ENCODE measurements around the gene FCHSD2.

FCHSD2 gene

GRCh38 chr11:72970557-72971118 lies 171.5 kb downstream of the FCHSD2 start:
- no peak for DNase-seq (ENCODE audit: low read depth in 2 of 2)

- peak; percentile 51 to 55 for DNase-seq (ENCODE audit: low read depth in 2 of 2)
Measured at GRCh38 chr11:72969894-72970335, 172.2 kb downstream of the FCHSD2 start.

DNA sequence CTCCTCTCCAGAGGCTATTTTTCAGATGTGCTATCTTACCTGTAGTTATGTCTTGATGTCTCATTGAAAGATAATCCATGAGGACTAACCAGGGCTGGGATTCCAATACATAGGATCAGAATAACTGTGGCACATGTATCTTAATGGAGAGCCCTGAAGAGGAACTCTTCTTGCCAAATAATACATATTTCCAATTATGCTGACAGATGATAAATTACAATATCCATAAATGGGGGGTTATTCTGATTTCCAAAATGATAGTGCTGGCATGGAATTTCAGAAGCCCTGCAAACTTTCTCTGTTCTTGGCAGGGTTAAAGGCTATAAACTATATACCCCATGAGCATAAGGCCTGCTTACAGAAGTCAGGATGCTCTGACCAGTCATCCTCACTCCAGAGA lies 173.7 kb downstream of the FCHSD2 start:
- DNase-seq (ENCODE audit: low read depth in 2 of 2), result no peak

GRCh38 chr11:72965672-72966071 lies 176.4 kb downstream of the FCHSD2 start:
- DNase-seq (ENCODE audit: low read depth in 2 of 2), result no peak

DNA sequence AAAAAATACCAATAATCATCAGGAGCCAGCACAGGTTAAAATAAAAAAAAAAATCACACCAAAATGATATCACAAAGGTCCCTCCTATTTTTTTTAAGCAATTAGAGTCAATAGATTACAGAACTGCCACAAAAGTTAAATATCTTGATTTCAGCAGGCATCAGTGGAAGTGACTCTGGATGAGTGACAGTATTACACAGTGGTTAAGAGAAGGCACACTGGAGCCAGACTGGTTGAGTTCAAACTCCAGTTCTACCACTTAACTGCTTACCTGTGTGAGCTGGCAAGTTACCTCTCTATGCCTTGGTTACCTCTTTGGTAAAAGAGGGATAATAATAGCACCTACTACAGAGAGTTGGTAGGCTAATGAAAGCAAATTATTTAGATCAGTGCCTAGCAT lies 179.4 kb downstream of the FCHSD2 start:
- no peak for DNase-seq (ENCODE audit: low read depth in 2 of 2)

DNA sequence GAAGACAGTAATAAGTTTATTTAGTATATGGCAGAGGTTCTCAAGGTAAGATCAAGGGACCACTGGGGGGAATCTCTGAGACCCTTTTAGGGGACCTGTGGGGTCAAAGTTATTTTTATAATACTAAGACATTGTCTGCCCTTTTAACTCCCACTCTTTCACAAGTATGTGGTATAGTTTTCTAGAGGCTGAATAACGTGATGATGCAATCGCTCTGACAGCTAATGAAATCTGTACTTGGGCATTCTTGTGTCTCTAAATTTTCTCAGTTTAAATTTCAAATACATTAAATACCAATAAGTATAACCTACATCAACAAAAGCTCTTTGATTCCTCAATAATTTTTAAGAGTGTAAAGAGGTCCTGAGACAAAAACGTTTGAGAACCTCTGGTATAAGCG lies 180.0 kb downstream of the FCHSD2 start:
- DNase-seq (ENCODE audit: low read depth in 2 of 2), result peak; percentile 35 to 46

DNA sequence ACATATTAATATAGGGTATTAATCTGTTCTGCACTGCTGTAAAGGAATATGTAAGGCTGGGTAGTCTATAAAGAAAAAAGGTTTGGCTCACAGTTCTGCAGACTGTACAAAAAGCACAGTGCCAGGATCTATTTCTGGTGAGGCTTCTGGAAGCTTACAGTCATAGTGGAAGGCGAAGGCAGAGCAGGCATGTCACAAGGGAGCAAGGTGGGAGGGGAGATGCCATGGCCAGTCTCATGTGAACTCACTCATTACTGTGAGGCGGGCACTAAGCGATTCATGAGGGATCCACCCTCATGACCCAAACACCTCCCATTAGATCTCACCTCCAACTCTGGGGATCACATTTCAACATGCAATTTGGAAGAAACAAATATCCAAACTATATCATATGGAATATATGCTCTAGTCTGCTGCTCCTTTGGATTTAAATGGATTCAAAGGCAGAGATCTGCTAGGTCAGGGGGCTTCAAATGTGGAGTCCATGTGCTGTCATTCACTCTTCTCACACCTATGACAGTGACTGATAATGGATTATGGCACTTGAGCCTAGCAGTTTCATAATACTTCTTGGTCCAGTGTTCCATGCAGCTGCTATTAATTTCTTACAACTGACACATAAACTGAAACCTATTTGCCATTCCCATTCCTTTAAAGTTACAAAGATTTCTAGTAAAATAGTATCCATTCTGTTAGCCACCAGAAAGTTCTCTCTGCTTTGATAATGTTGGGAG lies 182.0 kb downstream of the FCHSD2 start:
- DNase-seq (ENCODE audit: low read depth in 2 of 2), result no peak

GRCh38 chr11:72958791-72959190 lies 183.3 kb downstream of the FCHSD2 start:
- no peak for DNase-seq (ENCODE audit: low read depth in 2 of 2)

- DNase-seq (ENCODE audit: low read depth in 2 of 2), result no peak
Measured at GRCh38 chr11:72955466-72955865, 186.7 kb downstream of the FCHSD2 start.

GRCh38 chr11:72954860-72955259 lies 187.3 kb downstream of the FCHSD2 start:
- DNase-seq (ENCODE audit: low read depth in 2 of 2), result no peak

- no peak for DNase-seq (ENCODE audit: low read depth in 2 of 2)
Measured at GRCh38 chr11:72953637-72954036, 188.5 kb downstream of the FCHSD2 start.

- no peak for DNase-seq (ENCODE audit: low read depth in 2 of 2)
Measured at GRCh38 chr11:72951888-72952287, 190.2 kb downstream of the FCHSD2 start.

GRCh38 chr11:72951193-72951592 lies 190.9 kb downstream of the FCHSD2 start:
- no peak for DNase-seq (ENCODE audit: low read depth in 2 of 2)

DNA sequence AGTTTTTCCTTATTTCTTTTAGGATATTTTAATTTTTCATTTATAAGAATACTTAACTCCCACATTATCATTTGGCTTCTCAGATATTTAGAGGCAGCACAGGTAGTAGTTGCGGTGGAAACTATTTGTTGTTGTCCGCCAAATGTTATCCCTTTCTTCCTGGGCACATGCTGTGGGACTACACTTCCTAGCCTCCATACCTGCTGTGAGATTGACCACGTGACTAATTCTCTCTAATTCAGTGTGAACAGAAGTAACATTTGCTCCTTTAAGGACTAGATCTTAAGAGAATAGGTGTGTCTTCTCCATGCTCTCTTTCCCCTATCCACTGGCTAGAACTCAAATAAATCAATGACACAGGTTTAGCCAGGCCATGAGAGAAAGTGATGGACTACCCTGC lies 191.4 kb downstream of the FCHSD2 start:
- DNase-seq (ENCODE audit: low read depth in 2 of 2), result no peak

GRCh38 chr11:72947229-72947628 lies 194.9 kb downstream of the FCHSD2 start:
- DNase-seq (ENCODE audit: low read depth in 2 of 2), result no peak

- no peak for DNase-seq (ENCODE audit: low read depth in 2 of 2)
Measured at GRCh38 chr11:72943664-72944063, 198.5 kb downstream of the FCHSD2 start.

- DNase-seq (ENCODE audit: low read depth in 2 of 2), result no peak
Measured at GRCh38 chr11:72940417-72940816, 201.7 kb downstream of the FCHSD2 start.

- DNase-seq (ENCODE audit: low read depth in 2 of 2), result no peak
Measured at GRCh38 chr11:72939031-72939430, 203.1 kb downstream of the FCHSD2 start.

GRCh38 chr11:72937439-72937838 lies 204.7 kb downstream of the FCHSD2 start:
- no peak for DNase-seq (ENCODE audit: low read depth in 2 of 2)

- no peak for DNase-seq (ENCODE audit: low read depth in 2 of 2)
Measured at GRCh38 chr11:72935700-72936099, 206.4 kb downstream of the FCHSD2 start.

GRCh38 chr11:72932132-72932570 lies 210.0 kb downstream of the FCHSD2 start:
- peak; percentile 31 to 33 for DNase-seq (ENCODE audit: low read depth in 2 of 2)

- DNase-seq (ENCODE audit: low read depth in 2 of 2), result no peak
Measured at GRCh38 chr11:72930008-72930407, 212.1 kb downstream of the FCHSD2 start.

- DNase-seq (ENCODE audit: low read depth in 2 of 2), result no peak
Measured at GRCh38 chr11:72929256-72929655, 212.9 kb downstream of the FCHSD2 start.

- no peak for DNase-seq (ENCODE audit: low read depth in 2 of 2)
Measured at GRCh38 chr11:72927380-72927779, 214.7 kb downstream of the FCHSD2 start.
